Stimulated activated CD8-positive, alpha-beta memory T cell treated with anti-CD3 and anti-CD28 coated beads, Interleukin-4, amount 100 ng/mL, for 24 hours (primary cell): ENCODE data around the gene ATP10B.

Source experiments
- DNase-seq: peaks from one replicate; pipeline ENCODE4 v3.0.0-alpha.2; 2020; ENCODE audit warnings: low read depth

ATP10B gene

GRCh38 chr5:160685695-160686094, 166.3 kb downstream of the ATP10B start:
- DNase-seq: no peak

DNA sequence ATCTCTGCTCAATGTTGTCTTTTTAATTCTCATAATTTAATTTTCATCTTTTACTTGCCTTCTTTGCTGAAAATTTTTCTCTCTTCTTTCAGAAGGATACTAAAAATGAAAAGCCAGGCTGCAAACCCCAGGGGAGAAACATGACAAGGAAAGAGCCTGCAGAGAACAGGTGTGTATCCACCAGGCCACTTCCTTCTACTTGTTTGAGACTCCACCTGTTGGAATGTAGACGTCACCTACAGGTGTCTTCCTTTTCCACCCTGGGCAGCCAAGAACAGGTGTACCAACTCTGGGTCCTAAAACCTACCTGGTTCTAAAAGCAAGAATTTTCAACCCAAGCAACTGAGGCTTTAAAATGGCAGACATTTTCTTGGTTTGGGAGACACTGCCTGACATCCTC, 166.8 kb downstream of the ATP10B start:
- no peak for DNase-seq

DNA sequence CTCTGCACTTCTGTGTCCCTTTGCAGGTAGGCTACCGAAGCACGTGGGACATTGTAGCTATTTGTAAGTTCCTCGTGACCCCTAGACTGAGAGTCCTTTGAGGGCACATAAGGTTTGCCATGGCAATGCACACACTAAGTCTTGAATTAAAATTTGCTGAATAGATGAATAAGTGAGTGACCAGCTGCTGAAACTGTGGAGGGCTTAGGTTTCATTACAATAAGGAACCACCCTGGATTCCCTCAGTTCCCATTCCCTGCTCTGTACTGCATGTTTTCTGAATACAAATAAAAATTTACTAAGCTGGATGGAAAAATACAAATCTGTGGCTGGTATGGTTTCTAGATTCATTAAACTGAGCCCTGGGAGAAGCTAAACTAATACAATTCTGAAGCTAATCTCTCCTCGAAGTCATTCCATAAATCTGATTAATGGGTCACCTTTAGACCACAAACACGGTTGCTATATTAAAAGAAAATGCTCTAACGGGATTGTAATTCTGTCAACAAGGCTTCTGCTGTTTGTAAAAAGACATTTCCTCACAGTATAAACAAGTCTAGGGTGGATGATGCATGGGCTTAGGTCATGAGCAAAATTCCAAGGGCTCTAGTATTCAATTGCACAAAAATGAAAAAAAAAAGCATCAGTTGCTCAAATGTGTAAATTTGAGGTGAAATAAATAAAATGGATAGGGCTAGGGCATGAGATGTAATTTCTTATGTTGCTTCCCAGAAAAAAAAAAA, 172.3 kb downstream of the ATP10B start:
- no peak for DNase-seq

DNA sequence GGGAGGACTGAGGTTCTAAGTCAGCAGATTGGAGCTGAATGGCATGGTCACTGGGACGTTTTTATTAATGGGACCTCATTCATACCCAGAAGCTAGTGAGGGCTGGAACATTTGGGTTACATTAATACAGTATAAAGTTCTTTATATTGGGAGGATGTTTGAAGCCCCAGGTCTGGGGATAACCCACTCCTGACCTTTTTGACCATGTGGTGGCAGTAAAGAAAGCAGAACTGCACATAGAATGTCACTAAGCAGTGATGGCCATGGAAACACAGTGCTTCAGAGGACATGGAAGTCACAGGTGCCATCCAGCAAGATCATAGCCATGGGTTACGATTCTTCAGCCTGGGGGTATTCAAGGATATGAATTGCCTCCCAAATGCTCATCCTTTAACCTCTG, 176.0 kb downstream of the ATP10B start:
- no peak for DNase-seq

DNA sequence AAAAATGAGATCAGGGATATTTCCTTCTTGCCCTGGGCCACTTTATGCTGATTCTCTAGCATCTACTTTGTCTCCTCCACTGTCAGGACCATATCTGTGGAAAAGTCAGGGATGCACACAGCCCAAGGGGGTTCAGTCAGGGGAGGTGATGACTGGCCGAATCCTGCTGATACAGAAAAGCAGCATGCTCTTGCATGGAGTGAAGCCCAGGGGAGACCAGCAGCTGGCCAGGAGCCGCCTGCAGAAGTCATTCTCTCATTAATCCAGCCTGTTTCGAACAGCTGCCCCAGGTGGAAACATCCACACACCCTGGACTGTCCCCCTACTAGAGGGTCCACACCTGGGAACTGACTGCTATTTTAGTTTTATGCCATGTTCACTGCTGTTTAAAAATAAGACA, 177.1 kb downstream of the ATP10B start:
- no peak for DNase-seq

DNA sequence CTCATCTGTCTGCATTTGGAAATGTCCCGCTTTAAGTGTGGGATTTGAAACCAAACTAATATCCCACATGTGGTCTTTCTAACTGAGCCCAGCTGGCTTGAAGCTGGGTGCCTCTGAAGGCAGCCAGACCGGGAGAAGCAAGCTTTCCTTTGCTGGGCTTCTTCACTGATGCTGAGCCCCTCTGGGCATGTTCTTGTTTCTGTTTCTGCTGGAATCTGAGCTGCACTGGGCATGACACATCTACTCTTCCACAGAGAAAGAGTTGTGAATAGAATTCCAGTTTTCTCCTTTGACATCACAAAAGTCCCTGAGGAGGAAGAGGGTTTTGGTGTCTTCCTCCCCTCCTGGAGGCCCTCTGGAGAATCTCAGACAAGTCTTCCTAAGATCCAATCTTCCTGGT, 179.5 kb downstream of the ATP10B start:
- DNase-seq: no peak

- DNase-seq: no peak
Observed at GRCh38 chr5:160668356-160668755, 183.7 kb downstream of the ATP10B start.

- no peak for DNase-seq
Observed at GRCh38 chr5:160667160-160667559, 184.9 kb downstream of the ATP10B start.

- no peak for DNase-seq
Observed at GRCh38 chr5:160665460-160665859, 186.6 kb downstream of the ATP10B start.

DNA sequence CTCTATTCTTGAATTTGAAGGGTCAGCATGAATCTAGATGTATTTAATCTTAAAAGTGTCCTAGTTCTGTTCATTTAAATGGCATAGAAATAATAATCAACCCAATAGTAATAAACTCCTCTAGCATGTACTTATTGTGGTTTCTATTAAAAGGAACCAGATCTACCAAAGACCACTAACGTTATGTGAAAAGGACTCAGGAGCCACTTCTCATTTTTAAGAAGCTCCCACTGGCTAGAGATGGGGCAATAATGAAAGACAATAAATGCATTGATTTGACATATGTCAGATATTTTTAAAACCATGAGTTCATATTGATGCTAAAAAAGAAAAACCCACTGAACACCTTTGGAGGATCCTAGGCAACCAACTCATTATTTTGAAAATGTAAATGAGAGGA, 191.9 kb downstream of the ATP10B start:
- DNase-seq: no peak

GRCh38 chr5:160657622-160658458, 194.2 kb downstream of the ATP10B start:
- DNase-seq: no peak

- DNase-seq: no peak
Observed at GRCh38 chr5:160657068-160657507, 194.9 kb downstream of the ATP10B start.

DNA sequence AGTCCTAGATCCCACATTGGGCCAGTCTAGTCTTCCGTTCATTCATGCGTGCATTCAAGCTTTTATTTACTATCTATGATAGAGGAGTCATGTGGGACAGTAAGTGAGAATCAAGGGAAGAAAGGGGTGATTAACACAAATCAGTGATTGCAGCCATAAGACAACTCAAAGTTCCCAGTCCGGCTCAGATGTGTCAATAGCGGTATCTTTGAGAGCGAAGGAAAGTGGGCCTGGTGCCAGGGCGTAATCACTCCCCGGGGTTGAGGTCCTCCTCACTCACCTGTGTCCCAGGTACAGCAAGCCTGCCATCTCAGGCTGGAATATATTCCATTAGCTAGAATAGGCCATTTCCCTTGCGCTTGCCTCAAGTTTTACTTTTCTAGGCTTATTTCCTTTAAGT, 196.3 kb downstream of the ATP10B start:
- DNase-seq: no peak

DNA sequence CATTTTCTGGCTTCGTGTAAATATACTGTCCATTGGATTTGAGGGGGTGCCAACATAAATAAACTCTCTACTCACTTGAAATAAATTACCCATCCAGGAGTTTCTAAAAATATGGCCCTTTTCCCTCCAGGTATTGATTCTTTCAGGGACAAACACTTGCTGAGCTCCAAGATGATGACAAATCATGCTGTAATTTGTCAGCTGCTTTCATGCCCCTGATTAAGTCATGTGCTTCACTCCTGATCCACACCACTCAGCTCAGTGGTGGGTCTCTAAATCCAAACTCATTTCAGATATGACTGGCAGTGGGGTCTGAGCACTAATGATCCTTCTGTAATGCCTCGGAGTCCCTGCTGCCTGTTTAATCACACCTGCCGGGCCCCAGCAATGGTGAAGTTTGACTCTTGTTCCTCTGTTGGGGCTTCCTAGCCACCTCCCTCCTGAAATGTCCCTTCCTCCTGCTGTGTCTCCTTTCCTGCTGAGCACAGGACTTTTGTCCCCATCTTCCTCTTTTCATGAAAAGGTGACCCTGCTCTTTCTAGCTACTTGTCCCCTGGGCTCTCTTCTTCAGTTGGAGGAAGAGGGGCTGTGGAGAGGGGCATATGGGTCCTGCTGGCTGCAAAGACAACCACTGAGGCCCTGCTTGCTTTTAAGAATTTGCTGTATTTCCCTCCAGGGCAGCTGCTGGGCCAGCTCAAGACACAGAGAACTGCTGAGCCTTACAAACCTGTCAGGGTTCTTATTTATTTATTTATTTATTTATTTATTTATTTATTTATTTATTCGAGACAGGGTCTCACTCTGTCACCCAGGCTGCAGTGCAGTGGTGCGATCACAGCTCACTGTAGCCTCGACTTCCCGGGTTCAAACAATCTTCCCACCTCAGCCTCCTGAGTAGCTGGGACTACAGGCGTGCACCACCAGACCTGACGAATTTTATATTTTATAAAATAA, 200.0 kb downstream of the ATP10B start:
- DNase-seq: no peak

DNA sequence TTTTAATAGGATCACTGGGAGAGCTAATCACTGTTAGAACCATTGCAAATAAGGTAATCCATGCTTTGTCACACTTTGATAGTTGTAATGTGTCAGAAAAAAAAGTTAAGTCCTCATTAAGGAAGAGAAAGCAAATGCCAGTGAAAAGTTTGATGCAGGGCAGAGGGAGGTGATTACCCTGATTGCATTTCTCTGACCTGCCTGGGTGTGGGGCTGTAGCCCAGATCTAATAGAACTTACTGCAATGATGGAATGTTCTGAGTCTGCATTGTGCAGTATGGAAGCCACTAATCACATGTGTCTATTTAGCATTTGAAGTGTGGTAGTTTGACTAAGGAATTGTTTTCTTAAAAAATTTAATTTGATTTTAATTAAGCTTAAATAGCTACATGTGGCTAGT, 202.7 kb downstream of the ATP10B start:
- no peak for DNase-seq

DNA sequence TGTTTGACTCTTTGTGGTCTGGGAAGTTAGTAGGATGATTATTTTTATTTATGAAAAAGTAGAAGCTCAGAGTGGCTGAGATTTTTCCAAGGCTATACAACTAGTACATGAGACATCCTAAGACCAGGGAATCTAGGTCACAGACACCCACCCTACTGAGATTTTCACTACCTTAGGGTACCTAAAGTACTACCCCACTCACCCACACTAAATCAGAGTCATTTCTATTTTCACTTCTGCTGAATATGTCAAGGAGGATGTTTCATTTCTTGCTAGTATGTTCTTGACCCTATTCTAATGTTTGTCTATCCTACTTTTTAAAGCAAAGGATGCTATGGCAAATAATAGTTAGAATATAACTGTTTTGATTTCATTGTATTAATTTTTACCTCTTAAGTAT, 206.0 kb downstream of the ATP10B start:
- no peak for DNase-seq

- DNase-seq: no peak
Observed at GRCh38 chr5:160643616-160644240, 208.3 kb downstream of the ATP10B start.

DNA sequence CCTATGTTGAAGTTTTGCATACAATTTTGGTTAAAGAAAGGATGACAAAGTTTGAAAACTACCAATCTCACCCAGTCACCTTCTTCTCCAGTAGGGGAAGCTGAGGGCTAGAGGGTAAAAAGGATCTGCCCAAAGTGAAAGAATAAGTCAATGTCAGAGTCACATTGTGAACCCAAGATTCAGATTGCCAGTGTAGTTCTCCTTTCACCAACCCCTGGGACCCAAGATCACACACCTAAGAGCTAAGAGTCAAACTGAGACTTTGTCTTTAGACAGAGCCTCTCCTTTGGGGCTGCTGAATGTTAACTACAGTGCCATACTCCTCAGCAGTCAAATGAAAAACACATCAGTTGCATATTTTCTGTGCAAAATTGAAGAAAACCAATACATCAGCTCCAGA, 210.6 kb downstream of the ATP10B start:
- DNase-seq: no peak

DNA sequence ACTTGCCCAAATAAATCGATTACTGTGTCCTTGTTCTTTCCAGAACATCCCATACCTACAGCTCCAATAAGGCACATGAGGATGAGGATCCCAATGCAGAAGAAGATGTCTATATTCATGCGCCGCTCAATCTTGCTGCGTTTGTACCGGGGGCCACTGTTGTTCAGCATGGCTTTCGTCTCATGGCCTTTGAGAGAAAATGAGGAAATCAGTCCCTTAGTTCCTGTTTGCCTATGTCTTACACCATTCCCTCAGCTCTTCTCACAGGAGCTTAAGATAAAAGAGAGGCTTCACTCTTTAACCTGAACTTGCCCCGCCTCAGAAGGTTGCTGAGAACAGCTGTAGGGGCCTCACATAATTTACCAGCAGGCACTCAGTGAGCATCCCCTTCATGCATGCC, 211.6 kb downstream of the ATP10B start:
- DNase-seq: no peak

DNA sequence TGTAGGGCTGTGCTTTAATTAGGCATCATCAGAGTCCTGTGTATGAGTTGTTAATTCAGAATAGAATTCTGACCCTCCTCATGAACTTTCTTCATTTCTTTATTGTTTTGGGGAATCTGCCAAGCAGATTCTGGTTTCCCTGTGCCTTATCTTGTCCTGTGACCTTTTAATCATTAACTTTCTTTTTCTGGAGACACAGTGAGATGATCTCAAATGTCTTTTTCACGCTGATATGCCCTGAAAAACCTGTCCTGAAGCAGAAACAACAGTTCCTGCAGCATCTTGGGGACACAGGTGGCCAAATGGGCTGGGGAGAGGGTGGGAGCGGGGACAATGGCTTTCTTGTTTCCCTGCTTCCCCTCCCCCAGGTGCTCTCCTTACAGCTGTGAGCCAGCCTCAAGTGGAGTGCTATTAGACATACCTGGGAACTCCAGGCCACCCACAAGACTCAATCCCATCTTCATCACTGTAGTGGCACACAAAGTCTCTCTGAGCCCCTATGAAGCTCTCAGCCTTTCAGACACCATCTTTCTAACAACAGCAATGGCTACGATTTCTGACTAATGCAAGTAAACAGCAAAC, 213.8 kb downstream of the ATP10B start:
- DNase-seq: no peak

DNA sequence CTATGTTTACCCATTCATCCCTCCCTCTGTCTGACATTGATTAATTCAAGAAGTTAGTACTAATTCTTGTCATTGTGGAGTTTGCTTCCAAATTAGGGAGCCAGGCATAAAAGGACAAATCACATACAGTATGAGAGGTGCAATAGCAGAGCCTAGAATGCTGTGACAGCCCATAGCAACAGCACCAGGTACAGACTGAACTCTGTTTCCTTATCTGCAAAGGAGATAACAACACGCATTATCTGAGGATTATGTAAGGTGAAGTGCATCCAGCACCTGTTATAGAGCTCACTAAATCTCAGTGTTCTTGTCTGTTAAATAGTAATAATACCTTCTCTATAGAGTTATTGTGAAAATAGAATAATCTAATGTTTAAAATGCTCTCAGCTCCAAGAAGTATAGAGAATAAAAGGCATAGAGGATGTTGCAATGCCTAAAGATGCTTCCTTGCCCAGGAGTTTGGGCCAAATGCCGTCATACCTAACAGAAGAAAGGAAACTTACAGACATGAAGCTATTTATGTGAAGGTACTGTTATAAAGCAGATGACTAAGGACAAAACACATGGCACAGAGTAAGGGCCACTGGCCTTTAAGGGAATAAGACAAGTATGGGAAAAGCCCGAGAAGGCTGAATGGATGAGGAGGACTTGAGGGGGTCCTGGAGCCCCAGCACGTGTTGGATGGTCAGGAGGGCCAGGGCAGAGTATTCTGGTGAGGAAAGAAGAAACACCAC, 214.5 kb downstream of the ATP10B start:
- no peak for DNase-seq
